Ramos (cell line): ENCODE measurements around the gene USH1G.
"Not testable (repeated sequence)": the region's sequence is repeated elsewhere in the genome, so short reads cannot be mapped to it uniquely, and the experiment has no call there.

Experiments
- in situ Hi-C: fragments of 300-500 bp; cut with MboI; formaldehyde crosslinking; loops from one replicate; pipeline ENCODE4 v1.14.3; 2022; ENCODE audit warnings: low sequenced_read_pairs; ENCODE audit not compliant: unreplicated experiment

The USH1G gene

GRCh38 chr17:74878658-74879057, 44.4 kb downstream of the USH1G start:
- in situ Hi-C loops: no loop called here

GRCh38 chr17:74877592-74878548, 45.2 kb downstream of the USH1G start:
- in situ Hi-C loops: no loop called here

- in situ Hi-C loops: no loop called here
These were observed 47.0 kb downstream of the USH1G start for GRCh38 chr17:74875977-74876593.

GRCh38 chr17:74875155-74875976, 47.7 kb downstream of the USH1G start:
- in situ Hi-C loops: no loop called here

GRCh38 chr17:74874615-74875037, 48.4 kb downstream of the USH1G start:
- in situ Hi-C loops: no loop called here

GRCh38 chr17:74873874-74874614, 49.0 kb downstream of the USH1G start:
- in situ Hi-C loops: no loop called here

GRCh38 chr17:74873037-74873873, 49.8 kb downstream of the USH1G start:
- in situ Hi-C loops: no loop called here

GRCh38 chr17:74872313-74873036, 50.6 kb downstream of the USH1G start, which contains the start of gene FDXR:
Gene FDXR, minus strand, starts transcription at chr17:74872994. Its CDS starts 50 bp downstream, at chr17:74872944.
- in situ Hi-C loops: no loop called here

GRCh38 chr17:74871356-74872076, 51.5 kb downstream of the USH1G start:
- in situ Hi-C loops: no loop called here

GRCh38 chr17:74870512-74870911, 52.5 kb downstream of the USH1G start:
- in situ Hi-C loops: no loop called here

GRCh38 chr17:74870028-74870427, 53.0 kb downstream of the USH1G start:
- in situ Hi-C loops: not testable (repeated sequence)

- in situ Hi-C loops: loop anchor here (5.0 to 10.0 kb wide), 2 partner anchors 77 to 214 kb away; no protein-coding TSS in a partner anchor
These were observed 54.2 kb downstream of the USH1G start for GRCh38 chr17:74868908-74869255.

- in situ Hi-C loops: loop anchor here (5.0 to 10.0 kb wide), 2 partner anchors 76 to 214 kb away; no protein-coding TSS in a partner anchor
These were observed 54.7 kb downstream of the USH1G start for GRCh38 chr17:74868251-74868907.

- in situ Hi-C loops: loop anchor here (5.0 to 10.0 kb wide), 2 partner anchors 74 to 212 kb away; no protein-coding TSS in a partner anchor
These were observed 56.7 kb downstream of the USH1G start for GRCh38 chr17:74866198-74866835.
